GM18507 (cell line): ENCODE data around the gene CACNA1D.
"Not testable (repeated sequence)": the region's sequence is repeated elsewhere in the genome, so short reads cannot be mapped to it uniquely, and the experiment has no call there.

Experiments used
- DNase-seq: peaks from one replicate; pipeline ENCODE4 v3.0.0; 2011; ENCODE audit warnings: low read depth; ENCODE audit not compliant: insufficient read length; ENCODE audit errors: extremely low spot score
- FAIRE-seq: peaks from 2 replicates; lab custom pipeline; 2011; peaks lifted over from hg19 to GRCh38; lab: Jason Lieb, UNC

CACNA1D gene

DNA sequence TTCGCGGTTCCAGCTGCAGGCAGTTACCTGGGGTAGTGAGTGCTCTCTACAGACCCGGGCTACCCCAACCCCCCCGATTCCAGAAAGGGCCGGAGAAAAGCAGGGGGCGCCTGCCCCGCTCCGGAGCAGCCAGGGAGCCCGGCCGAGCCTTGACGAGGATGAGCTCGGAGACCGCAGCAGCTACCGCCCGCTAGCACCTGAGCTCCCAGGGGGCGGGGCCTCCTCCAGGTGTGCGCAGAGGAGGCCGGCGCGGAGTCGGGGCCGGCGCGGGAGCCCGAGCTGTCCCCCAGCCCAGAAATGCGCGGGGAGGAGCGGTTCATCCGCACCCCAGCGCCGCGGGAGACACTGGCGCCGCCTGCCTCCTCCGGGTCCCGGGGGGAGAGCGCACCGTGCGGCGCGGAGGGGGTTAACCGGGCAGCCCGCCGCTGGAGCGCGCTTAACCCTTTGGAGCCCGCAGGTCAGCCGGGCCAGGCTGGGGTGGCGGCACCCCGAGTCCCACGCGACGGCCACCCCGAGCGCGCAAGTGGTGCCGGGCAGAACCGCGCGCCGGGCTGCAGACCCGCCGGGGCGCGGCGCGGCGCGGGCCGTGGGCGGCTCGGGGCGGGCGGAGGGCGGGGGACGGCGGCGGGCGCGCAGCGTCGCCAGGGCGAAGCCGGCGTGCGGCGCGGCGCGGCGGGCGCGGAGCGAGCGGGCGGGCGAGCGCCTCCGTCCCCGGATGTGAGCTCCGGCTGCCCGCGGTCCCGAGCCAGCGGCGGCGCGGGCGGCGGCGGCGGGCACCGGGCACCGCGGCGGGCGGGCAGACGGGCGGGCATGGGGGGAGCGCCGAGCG, at the start of gene CACNA1D:
TSS of gene CACNA1D (plus strand) at position 649 of the 829 bp plus-strand sequence. CDS start 556 bp downstream, outside the sequence.
- FAIRE-seq (no peak), DNase-seq (no peak)

DNA sequence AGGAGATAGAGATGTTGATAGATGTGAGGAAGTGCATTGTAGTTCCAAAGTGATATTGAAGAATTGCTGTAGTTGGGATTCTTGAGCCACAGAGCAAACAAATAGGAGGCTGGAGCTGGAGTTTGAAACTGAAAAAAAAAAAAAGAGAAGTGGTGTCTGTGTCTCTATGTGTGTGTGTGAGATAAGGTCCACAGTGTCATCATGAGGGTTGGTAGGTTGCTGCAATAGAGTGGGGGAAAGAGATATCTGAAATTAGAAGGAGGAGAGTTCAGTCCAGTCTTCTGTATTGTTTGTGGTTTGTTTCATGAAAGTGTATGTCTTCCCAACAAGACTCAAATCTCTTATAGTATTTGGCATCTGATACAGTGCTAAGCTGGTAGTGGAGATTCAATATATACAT, 37.3 kb upstream of the CACNA1D start:
- FAIRE-seq (no peak), DNase-seq (no peak)

GRCh38 chr3:53460326-53460725, 34.1 kb upstream of the CACNA1D start:
- DNase-seq (no peak), FAIRE-seq (no peak)

DNA sequence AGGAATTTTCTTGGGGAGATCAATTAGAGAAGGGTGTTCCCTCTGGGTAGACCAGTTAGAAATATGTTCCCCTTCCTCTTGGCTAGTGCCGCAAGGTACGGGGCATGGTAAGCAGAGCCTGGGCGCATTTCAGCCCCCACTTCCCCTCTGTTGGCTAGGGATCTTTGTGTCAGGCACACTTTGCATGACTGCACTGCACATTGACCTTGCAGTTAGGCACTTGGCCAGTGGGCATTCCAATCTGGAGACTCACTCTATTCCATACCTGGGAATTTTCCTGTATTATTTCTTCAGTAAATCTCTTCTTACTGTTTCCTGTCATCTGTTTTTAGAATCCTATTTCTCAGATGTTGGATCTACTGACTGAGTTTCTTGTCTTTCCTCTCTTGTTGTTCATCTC, 30.0 kb upstream of the CACNA1D start:
- no peak for FAIRE-seq

GRCh38 chr3:53469758-53470157, 24.7 kb upstream of the CACNA1D start:
- DNase-seq, FAIRE-seq: not testable (repeated sequence)

More for the DNA sequence above, 30.0 kb upstream of the CACNA1D start:
- DNase-seq = no peak

GRCh38 chr3:53473422-53473821, 21.0 kb upstream of the CACNA1D start:
- FAIRE-seq = no peak
- no peak for DNase-seq

DNA sequence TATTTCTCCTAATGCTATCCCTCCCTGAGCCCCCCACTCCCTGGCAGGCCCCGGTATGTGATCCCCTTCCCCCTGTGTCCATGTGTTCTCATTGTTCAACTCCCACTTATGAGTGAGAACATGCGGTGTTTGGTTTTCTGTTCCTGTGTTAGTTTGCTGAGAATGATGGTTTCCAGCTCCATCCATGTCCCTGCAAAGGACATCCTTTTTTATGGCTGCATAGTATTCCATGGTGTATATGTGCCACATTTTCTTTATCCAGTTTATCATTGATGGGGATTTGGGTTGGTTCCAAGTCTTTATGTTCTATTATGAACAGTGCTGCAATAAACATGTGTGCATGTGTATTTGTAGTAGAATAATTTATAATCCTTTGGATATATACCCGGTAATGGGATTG, 18.0 kb upstream of the CACNA1D start:
- not testable (repeated sequence) for DNase-seq, FAIRE-seq

DNA sequence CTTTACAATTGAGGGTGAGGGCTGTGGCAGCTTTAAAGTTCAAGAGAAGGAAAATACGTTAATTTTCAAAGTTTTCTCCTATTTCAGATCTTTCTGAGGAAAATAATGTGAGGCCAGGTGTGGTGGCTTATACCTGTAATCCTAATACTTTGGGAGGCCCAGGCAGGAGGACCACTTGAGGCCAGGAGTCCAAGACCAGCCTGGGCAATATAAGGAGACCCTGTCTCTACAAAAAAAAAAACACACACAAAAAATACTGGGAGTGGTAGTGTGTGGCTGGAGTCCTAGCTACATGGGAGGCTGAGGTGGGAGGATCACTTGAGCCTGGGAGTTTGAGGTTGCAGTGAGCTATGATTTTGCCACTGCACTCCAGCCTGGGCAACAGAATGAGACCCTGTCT, 16.7 kb upstream of the CACNA1D start:
- not testable (repeated sequence) for DNase-seq, FAIRE-seq

- FAIRE-seq (no peak), DNase-seq (no peak)
Observed at GRCh38 chr3:53478166-53478830, 16.1 kb upstream of the CACNA1D start.

GRCh38 chr3:53478921-53479664, 15.3 kb upstream of the CACNA1D start:
- no peak for FAIRE-seq
- DNase-seq = no peak

DNA sequence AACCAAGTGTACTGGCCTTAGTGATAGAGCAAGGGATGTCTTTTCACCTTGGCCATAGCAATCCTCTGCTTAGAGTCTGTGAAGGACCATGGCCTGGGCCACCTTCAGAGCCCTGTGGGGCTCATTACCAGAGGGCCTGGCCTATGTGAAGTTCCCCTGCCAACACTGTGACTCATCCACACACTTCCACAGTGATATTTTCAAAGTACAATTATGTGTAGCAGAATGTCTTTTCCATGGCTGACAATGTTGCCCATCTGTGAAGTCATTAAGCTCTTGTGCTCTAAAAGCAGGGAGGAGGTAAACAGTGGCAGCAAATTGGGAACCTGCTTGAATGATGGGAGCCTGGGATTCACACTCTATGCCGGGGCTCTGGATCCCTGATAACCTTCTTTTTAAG, 12.2 kb upstream of the CACNA1D start:
- no peak for DNase-seq
- FAIRE-seq = no peak

DNA sequence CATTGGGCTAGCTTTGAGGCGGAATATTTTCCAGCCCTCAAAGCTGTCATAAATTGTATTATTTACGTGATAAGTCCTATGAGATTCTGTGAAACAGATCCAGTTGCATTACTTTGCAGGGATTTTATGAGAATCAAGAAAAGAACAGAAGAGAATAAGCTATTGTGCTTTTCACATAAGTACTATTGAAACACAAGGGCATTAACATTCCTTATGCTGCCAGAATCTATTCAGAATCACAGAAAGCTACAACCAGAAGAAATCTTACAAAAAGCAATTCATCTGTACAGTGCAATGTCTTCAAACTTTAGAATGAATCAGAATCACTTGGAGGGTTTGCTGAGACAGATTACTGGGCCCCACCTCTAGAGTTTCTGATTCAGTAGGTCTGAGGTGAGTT, 10.6 kb upstream of the CACNA1D start:
- no peak for FAIRE-seq

DNA sequence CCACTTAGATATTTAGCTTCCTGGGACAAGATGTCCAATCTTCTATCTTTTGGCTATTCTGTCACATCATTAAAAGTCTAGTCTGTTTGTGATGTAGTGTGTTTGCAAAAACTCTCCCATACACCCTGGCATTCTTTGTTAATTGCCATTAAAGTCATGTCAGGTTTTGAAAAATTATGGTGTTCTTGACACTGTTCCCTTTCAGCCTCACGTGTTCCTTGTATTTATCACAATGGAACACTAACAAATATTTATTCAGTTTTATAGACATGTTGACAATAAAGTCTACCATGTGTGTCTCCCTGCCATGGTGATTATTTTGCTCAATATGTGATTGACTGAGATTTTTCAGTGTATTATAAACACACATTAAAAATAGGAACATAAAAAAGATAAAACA, 9.4 kb upstream of the CACNA1D start:
- DNase-seq = no peak
- no peak for FAIRE-seq

More for the DNA sequence above, 10.6 kb upstream of the CACNA1D start:
- no peak for DNase-seq

DNA sequence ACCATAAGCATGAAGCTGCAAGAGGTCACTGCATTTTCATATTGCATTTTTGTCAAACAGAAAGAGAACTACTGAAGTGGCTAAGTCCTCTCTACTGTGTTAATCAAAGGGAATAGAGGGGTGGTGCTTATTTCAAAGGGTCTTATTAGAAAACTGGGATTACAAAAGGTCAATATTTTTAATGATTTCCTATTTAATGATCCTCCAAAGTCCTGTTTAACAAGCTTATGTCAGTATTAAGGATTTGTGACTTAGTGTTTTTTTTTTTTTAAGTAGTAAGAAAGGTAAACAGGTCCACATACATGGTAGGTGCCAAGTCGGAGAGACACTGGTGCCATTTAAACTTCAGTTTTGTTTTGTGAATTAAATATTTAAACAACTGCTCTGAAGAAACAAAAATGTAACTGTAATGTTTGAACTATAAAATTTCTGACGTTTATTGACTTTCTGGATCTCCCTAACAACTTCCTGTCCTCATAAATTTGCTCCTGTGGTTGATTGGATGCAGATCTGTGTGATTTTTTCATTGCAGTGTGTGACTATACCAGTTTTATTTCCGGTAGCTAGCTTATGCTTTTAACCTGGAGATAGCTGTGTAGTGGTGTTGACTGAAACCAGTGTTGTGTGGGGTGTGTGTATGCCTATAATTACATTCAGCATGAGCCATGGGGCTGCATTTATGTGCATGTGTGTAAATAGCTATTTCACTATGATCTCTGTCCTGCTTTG, 8.6 kb upstream of the CACNA1D start:
- DNase-seq (no peak), FAIRE-seq (no peak)

- no peak for DNase-seq
- no peak for FAIRE-seq
Observed at GRCh38 chr3:53486961-53487654, 7.3 kb upstream of the CACNA1D start.

DNA sequence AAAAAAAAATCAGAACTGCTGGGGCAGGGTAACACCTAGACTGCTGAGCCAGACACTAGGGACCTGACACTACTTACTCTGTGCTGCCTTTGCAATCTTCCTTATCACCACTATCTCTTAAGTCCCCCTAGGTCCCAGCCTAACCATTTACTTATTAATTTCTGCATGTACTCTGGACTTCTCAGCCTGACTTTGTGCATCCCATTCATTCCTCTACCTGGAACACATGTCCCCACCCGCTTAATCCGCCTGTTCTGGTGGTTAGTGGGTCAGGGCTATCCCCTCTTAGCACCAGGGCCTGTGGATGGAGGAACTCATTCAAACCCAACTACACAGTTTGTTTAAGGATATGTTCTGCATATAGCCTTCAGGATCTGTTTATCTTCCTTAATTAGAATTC, 5.0 kb upstream of the CACNA1D start:
- no peak for FAIRE-seq
- no peak for DNase-seq

- DNase-seq (no peak), FAIRE-seq (no peak)
Observed at GRCh38 chr3:53489787-53490458, 4.5 kb upstream of the CACNA1D start.

DNA sequence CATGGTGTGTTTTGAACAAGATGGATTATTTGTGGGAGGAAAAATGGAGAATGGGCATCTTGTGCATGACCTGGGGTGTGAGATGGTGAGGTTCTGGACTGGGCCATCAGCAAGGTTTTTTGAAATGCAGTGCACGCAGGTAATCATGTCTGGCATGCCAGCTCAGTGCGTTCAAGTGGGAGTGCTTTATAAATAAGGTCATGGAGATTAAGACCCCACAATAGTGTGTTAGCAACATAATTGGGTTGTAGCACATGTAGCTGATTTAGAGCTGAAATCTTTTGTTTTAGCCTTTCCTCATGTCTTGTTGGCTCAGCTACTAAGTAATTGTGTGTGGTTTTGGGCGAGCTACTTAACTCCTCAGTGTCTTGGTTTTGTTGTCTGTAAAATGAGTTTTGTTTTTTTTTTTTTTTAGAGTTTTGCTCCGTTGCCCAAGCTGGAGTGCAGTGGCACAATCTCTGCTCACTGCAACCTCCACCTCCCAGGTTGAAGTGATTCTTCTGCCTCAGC, 3.9 kb upstream of the CACNA1D start:
- FAIRE-seq (no peak), DNase-seq (no peak)
